Neuronal stem cell (in vitro differentiated cells): ENCODE measurements around the gene IRF2BPL.
A peak's percentile ranks its signal among the peaks of the same experiment; 100 is the strongest.

Experiments used
- DNase-seq: peaks from one replicate; pipeline ENCODE4 v3.0.0-alpha.2; 2013; ENCODE audit warnings: low spot score
- H2AFZ ChIP-seq: one replicate; pipeline ENCODE4 v1.6.1; 2013; ENCODE audit warnings: mild to moderate bottlenecking, low read length, inconsistent platforms
- H2AK5ac ChIP-seq: 2 replicates; pipeline ENCODE4 v1.6.1; 2013; ENCODE audit warnings: low read depth, mild to moderate bottlenecking, inconsistent platforms, low read length, moderate library complexity, mixed read lengths
- H2BK120ac ChIP-seq: 2 replicates; pipeline ENCODE4 v1.6.1; 2013; ENCODE audit warnings: low read depth, mild to moderate bottlenecking, inconsistent platforms, low read length, moderate library complexity, mixed read lengths
- H2BK12ac ChIP-seq: one replicate; pipeline ENCODE4 v1.6.1; 2013; ENCODE audit warnings: low read length, inconsistent platforms
- H2BK15ac ChIP-seq: 2 replicates; pipeline ENCODE4 v1.6.1; 2013; ENCODE audit warnings: mild to moderate bottlenecking, low read length, inconsistent platforms, mixed read lengths
- H2BK5ac ChIP-seq: one replicate; pipeline ENCODE4 v1.6.1; 2013; ENCODE audit warnings: inconsistent platforms, mild to moderate bottlenecking, low read length, moderate library complexity
- H3K14ac ChIP-seq: one replicate; pipeline ENCODE4 v1.6.1; 2013; ENCODE audit warnings: low read length, inconsistent platforms
- H3K18ac ChIP-seq: 2 replicates; pipeline ENCODE4 v1.6.1; 2013; ENCODE audit warnings: low read length, inconsistent platforms
- H3K23ac ChIP-seq: 2 replicates; pipeline ENCODE4 v1.6.1; 2013; ENCODE audit warnings: low read depth, mild to moderate bottlenecking, mixed read lengths, low read length, inconsistent platforms; ENCODE audit not compliant: poor library complexity
- H3K27ac ChIP-seq: replicated peaks from 3 replicates; pipeline ENCODE4 v1.5.1; 2013; ENCODE audit warnings: low read length, inconsistent platforms
- H3K27me3 ChIP-seq, 3 experiments: 2 replicates each; pipeline ENCODE4 v1.6.1; 2013; ENCODE audit warnings: low read length in 3 of 3, mild to moderate bottlenecking in 2 of 3, inconsistent platforms in 1 of 3, low read depth in 1 of 3, mixed read lengths in 1 of 3, moderate library complexity in 1 of 3; ENCODE audit not compliant: control insufficient read depth in 3 of 3, insufficient read depth in 3 of 3
- H3K36me3 ChIP-seq, 2 donors: replicated peaks in 1 of 2; 2 replicates each; pipeline ENCODE4 v1.6.1; 2013; ENCODE audit warnings: low read length in 2 of 2; ENCODE audit not compliant: control insufficient read depth in 2 of 2, insufficient read depth in 2 of 2
- H3K4ac ChIP-seq: 2 replicates; pipeline ENCODE4 v1.6.1; 2013; ENCODE audit warnings: inconsistent platforms, mild to moderate bottlenecking, low read length, moderate library complexity
- H3K4me1 ChIP-seq, 2 donors: 1 replicate in 1 of 2; 2 replicates in 1 of 2; pipeline ENCODE4 v1.6.1; 2013; ENCODE audit warnings: low read length in 2 of 2, low read depth in 1 of 2; ENCODE audit not compliant: control insufficient read depth in 2 of 2, insufficient read depth in 1 of 2
- H3K4me2 ChIP-seq: one replicate; pipeline ENCODE4 v1.6.1; 2013; ENCODE audit warnings: mild to moderate bottlenecking, low read length, inconsistent platforms; ENCODE audit not compliant: insufficient read depth, poor library complexity, severe bottlenecking
- H3K4me3 ChIP-seq, 2 donors: 2 replicates each; pipeline ENCODE4 v1.5.1; 2013; ENCODE audit warnings: low read length in 2 of 2, mild to moderate bottlenecking in 2 of 2, inconsistent platforms in 1 of 2, moderate library complexity in 1 of 2
- H3K79me1 ChIP-seq: one replicate; pipeline ENCODE4 v1.6.1; 2013; ENCODE audit warnings: low read depth, mild to moderate bottlenecking, inconsistent platforms, low read length, moderate library complexity
- H3K9ac ChIP-seq: one replicate; pipeline ENCODE4 v1.6.1; 2013; ENCODE audit warnings: mild to moderate bottlenecking, low read depth, low read length, inconsistent platforms; ENCODE audit not compliant: poor library complexity
- H3K9me3 ChIP-seq, 2 donors: replicated peaks in 1 of 2; 2 replicates each; pipeline versions ENCODE3 to v1.6.1; 2013; ENCODE audit warnings: low read length in 2 of 2, mild to moderate bottlenecking in 2 of 2, inconsistent platforms in 1 of 2, low read depth in 1 of 2, mixed read lengths in 1 of 2, moderate library complexity in 1 of 2; ENCODE audit not compliant: control insufficient read depth in 2 of 2, insufficient read depth in 1 of 2
- H4K8ac ChIP-seq: one replicate; pipeline ENCODE4 v1.6.1; 2013; ENCODE audit warnings: low read depth, mild to moderate bottlenecking, inconsistent platforms, low read length, moderate library complexity
- H4K91ac ChIP-seq: one replicate; pipeline ENCODE4 v1.6.1; 2013; ENCODE audit warnings: low read length, low read depth, mild to moderate bottlenecking, inconsistent platforms; ENCODE audit not compliant: poor library complexity
- WGBS, 2 donors: extraction: QIAGEN DNeasy Blood & Tissue Kit; methylation state at CpG; one replicate each; pipeline ENCODE4 v1.1.7; 2013; ENCODE audit warnings: missing lambda C conversion rate in 2 of 2, mixed read lengths in 1 of 2; ENCODE audit not compliant: insufficient read length in 2 of 2, insufficient replicate concordance in 1 of 2; ENCODE audit errors: extremely low coverage in 2 of 2; 5-methylcytosine and 5-hydroxymethylcytosine counted together

The IRF2BPL gene

GRCh38 chr14:76993752-76994151 is 34.8 kb downstream of the IRF2BPL start:
- Histone ChIP-seq H3K27me3 (no peaks in the 10 kb centered on the region), H3K79me1 (no peaks in the 10 kb centered on the region), H2BK5ac (no peak overlapping the region), H3K4me2 (no peak overlapping the region), H2BK120ac (no peak overlapping the region), H3K4me1 (peaks cover 14 to 18% of the 10 kb centered on the region in 2 donors), H4K91ac (no peak overlapping the region), H3K4me3 (no peak overlapping the region), H2BK12ac (no peak overlapping the region), H3K9me3 (peaks cover 2% of the 10 kb centered on the region in 2 donors), H3K23ac (no peak overlapping the region), H3K9ac (peak overlapping the region; percentile 21), H2AK5ac (peak overlapping the region; percentile 25), H3K18ac (no peak overlapping the region), H3K4ac (no peak overlapping the region), H2BK15ac (no peak overlapping the region), H3K14ac (peak overlapping the region; percentile 14), H2AFZ (no peak overlapping the region), H3K36me3 (no peaks in the 10 kb centered on the region), H3K27ac (no peak overlapping the region), H4K8ac (no peak overlapping the region)
- WGBS, 2 donors: no CpG with 5 or more reads among the region's 6 CpGs
- no peak for DNase-seq

DNA sequence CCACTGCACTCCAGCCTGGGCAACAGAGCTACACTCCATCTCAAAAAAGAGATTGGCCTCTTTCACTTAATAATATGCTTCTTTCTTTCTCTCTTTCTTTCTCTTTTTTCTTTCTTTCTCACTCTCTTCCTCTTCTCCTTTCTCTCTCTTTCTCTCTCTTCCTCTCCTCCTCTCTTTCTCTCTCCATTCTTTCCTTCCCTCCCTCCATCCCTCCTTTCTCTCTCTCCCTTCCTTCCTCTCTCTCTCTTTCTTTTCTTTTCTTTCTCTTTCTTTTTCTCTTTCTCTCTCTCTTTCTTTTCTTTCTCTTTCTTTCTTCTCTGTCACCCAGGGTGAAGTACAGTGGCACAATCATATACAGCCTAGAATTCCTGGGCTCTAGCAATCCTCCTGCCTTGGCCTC is 38.4 kb downstream of the IRF2BPL start:
- no peak overlapping the region for H3K4me2 ChIP-seq
- H3K9ac ChIP-seq: no peak overlapping the region
- no peak overlapping the region for H2BK120ac ChIP-seq
- no peak overlapping the region for H2AK5ac ChIP-seq
- no peaks in the 10 kb centered on the region for H3K79me1 ChIP-seq
- H2AFZ ChIP-seq: no peak overlapping the region
- H3K18ac ChIP-seq: no peak overlapping the region
- no peak overlapping the region for H3K14ac ChIP-seq
- no peak overlapping the region for H3K27ac ChIP-seq
- no peak overlapping the region for H4K8ac ChIP-seq
- H3K9me3 ChIP-seq: peaks cover 2% of the 10 kb centered on the region in 2 donors
- no peaks in the 10 kb centered on the region for H3K36me3 ChIP-seq
- H2BK15ac ChIP-seq: no peak overlapping the region
- peaks cover 12 to 15% of the 10 kb centered on the region in 2 donors for H3K4me1 ChIP-seq
- no peak overlapping the region for H2BK5ac ChIP-seq
- H4K91ac ChIP-seq: no peak overlapping the region
- H2BK12ac ChIP-seq: no peak overlapping the region
- H3K4me3 ChIP-seq: no peak overlapping the region
- no peak overlapping the region for H3K4ac ChIP-seq
- H3K23ac ChIP-seq: no peak overlapping the region
- no peak for DNase-seq
- H3K27me3 ChIP-seq: no peaks in the 10 kb centered on the region

GRCh38 chr14:76987956-76988520 is 40.5 kb downstream of the IRF2BPL start:
- H3K4me2 ChIP-seq: no peak overlapping the region
- H3K4ac ChIP-seq: no peak overlapping the region
- H3K14ac ChIP-seq: no peak overlapping the region
- no peaks in the 10 kb centered on the region for H3K79me1 ChIP-seq
- H4K91ac ChIP-seq: no peak overlapping the region
- H3K27ac ChIP-seq: no peak overlapping the region
- H2BK5ac ChIP-seq: no peak overlapping the region
- no peak overlapping the region for H2BK12ac ChIP-seq
- H4K8ac ChIP-seq: no peak overlapping the region
- H3K23ac ChIP-seq: no peak overlapping the region
- DNase-seq: no peak
- H3K9me3 ChIP-seq: peaks cover 2% of the 10 kb centered on the region in 2 donors
- no peaks in the 10 kb centered on the region for H3K27me3 ChIP-seq
- no peak overlapping the region for H2AK5ac ChIP-seq
- no peak overlapping the region for H3K18ac ChIP-seq
- no peak overlapping the region for H3K4me3 ChIP-seq
- H3K4me1 ChIP-seq: peaks cover 10 to 21% of the 10 kb centered on the region in 2 donors
- no peak overlapping the region for H2BK120ac ChIP-seq
- no peak overlapping the region for H3K9ac ChIP-seq
- peak overlapping the region; percentile 43 for H2BK15ac ChIP-seq
- H3K36me3 ChIP-seq: no peaks in the 10 kb centered on the region
- no peak overlapping the region for H2AFZ ChIP-seq
- WGBS, 2 donors: no CpG with 5 or more reads among the region's 4 CpGs

GRCh38 chr14:76986231-76986565 is 42.3 kb downstream of the IRF2BPL start:
- Histone ChIP-seq H2BK12ac (no peak overlapping the region), H3K14ac (no peak overlapping the region), H3K79me1 (no peaks in the 10 kb centered on the region), H3K4me1 (peaks cover 10 to 21% of the 10 kb centered on the region in 2 donors), H2BK15ac (peak overlapping the region; percentile 20), H2AFZ (peak overlapping the region; percentile 55), H3K18ac (peak overlapping the region; percentile 27), H2BK5ac (no peak overlapping the region), H3K9me3 (peaks cover 0 to 7% of the 10 kb centered on the region in 2 donors), H3K36me3 (no peaks in the 10 kb centered on the region), H3K9ac (no peak overlapping the region), H3K4ac (no peak overlapping the region), H4K91ac (no peak overlapping the region), H3K23ac (no peak overlapping the region), H4K8ac (no peak overlapping the region), H3K27me3 (no peaks in the 10 kb centered on the region), H3K27ac (no peak overlapping the region), H3K4me2 (no peak overlapping the region), H2AK5ac (peak overlapping the region; percentile 30), H3K4me3 (no peak overlapping the region), H2BK120ac (no peak overlapping the region)
- no CpG with 5 or more reads among the region's 4 CpGs for WGBS, 2 donors
- DNase-seq: no peak
